PC-3 (cell line): ENCODE data around the gene C2orf78.

Source experiments
- CTCF ChIP-seq: fragments of 300-600 bp; sonication (generic); conservative IDR thresholded peaks from 2 replicates; pipeline ENCODE4 v1.5.1; 2017; ENCODE audit warnings: antibody characterized with exemption, low read depth, mild to moderate bottlenecking, low read length
- EZH2 ChIP-seq: fragments of 300-600 bp; sonication (generic); IDR thresholded peaks from one replicate; pipeline ENCODE4 v1.6.1; 2017; ENCODE audit warnings: antibody characterized with exemption, mild to moderate bottlenecking, low read length; ENCODE audit not compliant: unreplicated experiment
- EZH2phosphoT487 ChIP-seq: fragments of 300-600 bp; sonication (generic); IDR thresholded peaks from 2 replicates; pipeline ENCODE4 v1.6.1; 2018; ENCODE audit warnings: mild to moderate bottlenecking, antibody characterized with exemption, low read length, borderline replicate concordance

- TF ChIP-seq EZH2 = no peak
- no peak for TF ChIP-seq CTCF
- TF ChIP-seq EZH2phosphoT487 = no peak
These were observed 46.9 kb upstream of the C2orf78 start, which contains the start of gene TPRKB for GRCh38 chr2:73736855-73737779.
